Activated CD4-positive, alpha-beta memory T cell treated with anti-CD3 and anti-CD28 coated beads for 36 hours (primary cell): Measurements from ENCODE around the gene KCNJ8. TPM values are rescaled to one million over a fixed set of nuclear protein-coding genes. Genes with fewer than 3 reads are reported as not detected.
"Not testable (repeated sequence)": the region's sequence is repeated elsewhere in the genome, so short reads cannot be mapped to it uniquely, and the experiment has no call there.

Source experiments
- CTCF ChIA-PET: fragments of 350-600 bp; sonication (Branson Sonifier 250); formaldehyde crosslinking; loops from one replicate; lab custom pipeline; 2021; ENCODE audit warnings: antibody characterized with exemption, inconsistent platforms; lab: Charles Lee
- POLR2A ChIA-PET: fragments of 350-600 bp; sonication (Branson Sonifier 250); formaldehyde crosslinking; loops from one replicate; lab custom pipeline; 2021; ENCODE audit warnings: antibody characterized with exemption; lab: Charles Lee
- DNase-seq: peaks from one replicate; pipeline ENCODE4 v3.0.0-alpha.2; 2020
- H3K27ac Mint-ChIP-seq: one replicate; pipeline ENCODE4 v1.8.0; 2021; ENCODE audit warnings: mixed read lengths
- H3K27me3 Mint-ChIP-seq: one replicate; pipeline ENCODE4 v1.8.0; 2021; ENCODE audit warnings: mixed read lengths
- H3K36me3 Mint-ChIP-seq: one replicate; pipeline ENCODE4 v1.8.0; 2021; ENCODE audit warnings: mixed read lengths
- H3K4me1 Mint-ChIP-seq: one replicate; pipeline ENCODE4 v1.8.0; 2021; ENCODE audit warnings: low read depth, mixed read lengths
- H3K4me3 Mint-ChIP-seq: one replicate; pipeline ENCODE4 v1.8.0; 2021; ENCODE audit warnings: mild to moderate bottlenecking, mixed read lengths
- H3K9me3 Mint-ChIP-seq: one replicate; pipeline ENCODE4 v1.8.0; 2021; ENCODE audit warnings: mixed read lengths
- intact Hi-C: fragments of 100-400 bp; cut with micrococcal nuclease; formaldehyde crosslinking; loops from one replicate; pipeline ENCODE4 v1.15.1; 2023
- total RNA-seq, 2 experiments: library from RNA; stranded (reverse); gene quantifications; one replicate each; pipeline ENCODE4 v1.2.3, GENCODE V29; 2021

KCNJ8 gene
- total RNA-seq, 2 experiments from 2014 or later = not detected

GRCh38 chr12:21801522-21802288, 27.2 kb upstream of the KCNJ8 start:
- Mint-ChIP-seq H3K9me3 (no peaks in the 10 kb centered on the region), H3K36me3 (no peaks in the 10 kb centered on the region), H3K4me1 (no peaks in the 10 kb centered on the region), H3K27me3 (no peaks in the 10 kb centered on the region), H3K27ac (no peak overlapping the region), H3K4me3 (no peak overlapping the region)
- intact Hi-C loops = no loop called here
- CTCF ChIA-PET = no interaction called here
- DNase-seq = no peak
- POLR2A ChIA-PET = no interaction called here

DNA sequence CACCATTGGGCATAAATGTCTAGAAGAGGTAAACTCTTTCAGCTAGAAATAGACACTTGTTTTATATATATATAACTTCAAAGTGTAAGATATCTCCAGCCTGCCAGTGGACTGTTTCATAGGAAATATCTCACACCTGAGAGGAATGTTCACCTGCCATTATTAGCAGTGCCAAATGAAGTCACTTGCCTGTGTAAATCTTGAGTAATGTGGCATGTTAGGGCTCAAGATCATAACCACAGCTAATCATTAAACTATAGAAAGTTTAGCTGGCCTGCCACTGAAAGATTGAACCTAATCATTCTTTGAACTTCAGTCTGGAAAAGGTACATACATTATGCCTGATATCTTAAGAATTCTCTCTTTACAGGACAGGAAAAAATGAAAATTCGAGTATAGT, 25.5 kb upstream of the KCNJ8 start:
- H3K36me3 Mint-ChIP-seq = no peaks in the 10 kb centered on the region
- H3K4me3 Mint-ChIP-seq = no peak overlapping the region
- H3K27me3 Mint-ChIP-seq = no peaks in the 10 kb centered on the region
- no peaks in the 10 kb centered on the region for H3K9me3 Mint-ChIP-seq
- no peak overlapping the region for H3K27ac Mint-ChIP-seq
- ChIA-PET POLR2A (no interaction called here), CTCF (no interaction called here)
- intact Hi-C loops = no loop called here
- no peak for DNase-seq
- H3K4me1 Mint-ChIP-seq = no peaks in the 10 kb centered on the region

GRCh38 chr12:21797539-21797938, 23.0 kb upstream of the KCNJ8 start:
- Mint-ChIP-seq H3K27me3 (no peaks in the 10 kb centered on the region), H3K9me3 (no peaks in the 10 kb centered on the region), H3K27ac (no peak overlapping the region), H3K4me1 (no peaks in the 10 kb centered on the region), H3K4me3 (no peak overlapping the region), H3K36me3 (no peaks in the 10 kb centered on the region)
- intact Hi-C loops = no loop called here
- DNase-seq = no peak
- ChIA-PET CTCF (no interaction called here), POLR2A (no interaction called here)

GRCh38 chr12:21795648-21796328, 21.3 kb upstream of the KCNJ8 start:
- no peaks in the 10 kb centered on the region for H3K27me3 Mint-ChIP-seq
- ChIA-PET CTCF (no interaction called here), POLR2A (no interaction called here)
- no peak overlapping the region for H3K4me3 Mint-ChIP-seq
- DNase-seq = no peak
- H3K36me3 Mint-ChIP-seq = no peaks in the 10 kb centered on the region
- no peak overlapping the region for H3K27ac Mint-ChIP-seq
- H3K9me3 Mint-ChIP-seq = no peaks in the 10 kb centered on the region
- intact Hi-C loops = no loop called here
- no peaks in the 10 kb centered on the region for H3K4me1 Mint-ChIP-seq

DNA sequence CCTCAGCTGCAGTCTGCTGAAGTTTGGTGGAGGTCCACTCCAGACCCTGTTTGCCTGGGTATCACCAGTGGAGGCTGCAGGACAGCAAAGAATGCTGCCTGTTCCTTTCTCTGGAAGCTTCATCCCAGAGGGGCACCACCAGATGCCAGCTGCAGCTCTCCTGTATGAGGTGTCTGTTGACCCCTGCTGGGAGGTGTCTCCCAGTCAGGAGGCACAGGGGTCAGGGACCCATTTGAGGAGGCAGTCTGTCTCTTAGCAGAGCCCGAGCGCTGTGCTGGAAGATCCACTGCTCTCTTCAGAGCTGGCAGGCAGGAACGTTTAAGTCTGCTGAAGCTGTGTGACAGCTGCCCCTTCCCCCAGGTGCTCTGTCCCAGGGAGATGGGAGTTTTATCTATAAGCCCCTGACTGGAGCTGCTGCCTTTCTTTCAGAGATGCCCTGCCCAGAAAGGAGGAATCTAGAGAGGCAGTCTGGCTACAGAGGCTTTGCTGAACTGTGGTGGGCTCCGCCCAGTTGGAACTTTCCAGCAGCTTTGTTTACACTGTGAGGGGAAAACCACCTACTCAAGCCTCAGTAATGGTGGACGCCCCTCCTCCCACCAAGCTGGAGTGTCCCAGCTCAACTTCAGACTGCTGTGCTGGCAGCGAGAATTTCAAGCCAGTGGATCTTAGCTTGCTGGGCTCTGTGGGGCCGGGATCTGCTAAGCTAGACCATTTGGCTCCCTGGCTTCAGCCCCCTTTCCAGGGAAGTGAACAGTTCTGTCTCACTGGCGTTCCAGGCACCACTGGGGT, 20.5 kb upstream of the KCNJ8 start:
- H3K4me3 Mint-ChIP-seq, H3K4me1 Mint-ChIP-seq, H3K36me3 Mint-ChIP-seq, POLR2A ChIA-PET, H3K27me3 Mint-ChIP-seq, intact Hi-C loops, CTCF ChIA-PET, H3K9me3 Mint-ChIP-seq, DNase-seq, H3K27ac Mint-ChIP-seq: not testable (repeated sequence)

DNA sequence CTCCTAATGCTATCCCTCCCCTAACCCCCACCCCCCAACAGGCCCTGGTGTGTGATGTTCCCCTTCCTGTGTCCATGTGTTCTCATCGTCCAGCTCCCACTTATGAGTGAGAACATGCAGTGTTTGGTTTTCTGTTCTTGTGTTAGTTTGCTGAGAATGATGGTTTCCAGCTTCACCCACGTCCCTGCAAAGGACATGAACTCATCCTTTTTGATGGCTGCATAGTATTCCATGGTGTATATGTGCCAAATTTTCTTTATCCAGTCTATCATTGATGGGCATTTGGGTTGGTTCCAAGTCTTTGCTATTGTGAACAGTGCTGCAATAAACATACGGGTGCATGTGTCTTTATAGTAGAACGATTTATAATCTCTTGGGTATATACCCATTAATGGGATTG, 15.2 kb upstream of the KCNJ8 start:
- DNase-seq, H3K36me3 Mint-ChIP-seq, intact Hi-C loops, H3K4me3 Mint-ChIP-seq, POLR2A ChIA-PET, H3K27ac Mint-ChIP-seq, CTCF ChIA-PET, H3K4me1 Mint-ChIP-seq, H3K9me3 Mint-ChIP-seq, H3K27me3 Mint-ChIP-seq: not testable (repeated sequence)

DNA sequence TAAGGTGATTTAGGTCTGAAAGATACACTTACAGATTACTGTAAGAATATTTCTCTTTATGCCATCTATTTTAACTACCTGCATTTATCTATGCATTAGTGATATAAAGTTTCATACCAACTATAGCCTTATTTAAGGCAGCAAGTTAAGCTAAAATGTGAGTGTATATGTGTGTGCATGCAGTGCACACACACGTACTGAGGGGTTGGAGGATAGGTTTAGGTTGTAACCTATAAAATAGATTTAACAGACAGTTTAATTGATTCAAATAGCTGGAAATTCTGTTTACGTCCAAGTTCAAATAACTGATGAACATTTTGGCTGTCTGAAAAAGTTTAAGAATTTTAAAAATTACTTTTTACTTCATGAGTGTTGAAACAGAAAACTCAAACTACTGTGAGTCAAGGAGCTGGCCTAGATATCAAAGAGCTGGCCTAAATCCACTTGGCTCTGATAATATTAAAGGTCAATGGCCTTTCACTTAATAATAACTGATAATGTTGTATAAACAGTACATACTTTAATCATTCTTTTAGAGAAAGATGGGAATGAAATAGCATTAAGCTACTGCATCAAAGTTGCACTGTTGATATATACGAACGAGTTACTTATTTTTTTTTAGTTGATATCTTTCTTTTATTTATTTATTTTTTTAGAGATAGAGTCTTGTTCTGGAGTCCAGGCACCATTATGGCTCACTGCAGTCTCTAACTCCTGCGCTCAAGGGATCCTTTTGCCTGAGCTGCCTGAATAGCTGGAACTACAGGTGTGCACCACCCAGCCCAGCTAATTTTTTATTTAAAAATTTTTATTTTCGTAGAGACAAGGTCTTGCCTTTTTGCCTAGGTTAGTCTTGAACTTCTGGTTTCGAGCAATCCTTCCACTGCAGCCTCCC, 13.8 kb upstream of the KCNJ8 start:
- intact Hi-C loops = no loop called here
- H3K4me3 Mint-ChIP-seq = no peak overlapping the region
- no peaks in the 10 kb centered on the region for H3K27me3 Mint-ChIP-seq
- POLR2A ChIA-PET = no interaction called here
- no peak overlapping the region for H3K27ac Mint-ChIP-seq
- no peaks in the 10 kb centered on the region for H3K36me3 Mint-ChIP-seq
- no peak for DNase-seq
- H3K4me1 Mint-ChIP-seq = no peaks in the 10 kb centered on the region
- CTCF ChIA-PET = no interaction called here
- H3K9me3 Mint-ChIP-seq = peaks cover 2% of the 10 kb centered on the region

DNA sequence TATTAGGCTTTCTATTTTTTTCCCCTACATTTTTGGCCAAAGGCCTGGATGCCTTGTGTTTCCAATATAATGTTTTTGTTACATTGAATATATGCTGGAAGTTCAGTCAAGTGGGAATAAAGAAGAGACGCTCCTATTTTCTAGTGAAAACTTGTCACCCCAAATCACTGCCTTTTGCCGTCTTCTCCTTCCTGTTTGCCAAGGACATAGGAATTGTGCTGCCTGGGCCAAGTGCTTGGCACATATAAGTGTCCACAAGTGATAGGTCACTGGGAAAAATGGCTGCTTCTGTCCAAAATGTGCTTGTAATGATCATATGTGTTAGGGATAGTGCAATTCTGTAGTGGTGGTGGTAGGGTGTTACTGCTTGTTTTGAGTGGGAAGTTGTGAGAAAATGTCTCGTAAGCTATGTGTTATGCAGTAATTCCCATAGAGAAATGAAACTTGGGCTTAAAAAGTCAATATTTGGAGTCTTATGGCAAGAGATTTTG, 11.6 kb upstream of the KCNJ8 start:
- ChIA-PET POLR2A (no interaction called here), CTCF (interaction anchor here (0.7 kb wide), 1 partner anchor 1474 kb away, joined by 3 read pairs; no protein-coding TSS in a partner anchor)
- peaks cover 3% of the 10 kb centered on the region for H3K27me3 Mint-ChIP-seq
- no peak for DNase-seq
- intact Hi-C loops = no loop called here
- H3K4me3 Mint-ChIP-seq = no peak overlapping the region
- peaks cover 2% of the 10 kb centered on the region for H3K9me3 Mint-ChIP-seq
- H3K4me1 Mint-ChIP-seq = no peaks in the 10 kb centered on the region
- no peak overlapping the region for H3K27ac Mint-ChIP-seq
- no peaks in the 10 kb centered on the region for H3K36me3 Mint-ChIP-seq

DNA sequence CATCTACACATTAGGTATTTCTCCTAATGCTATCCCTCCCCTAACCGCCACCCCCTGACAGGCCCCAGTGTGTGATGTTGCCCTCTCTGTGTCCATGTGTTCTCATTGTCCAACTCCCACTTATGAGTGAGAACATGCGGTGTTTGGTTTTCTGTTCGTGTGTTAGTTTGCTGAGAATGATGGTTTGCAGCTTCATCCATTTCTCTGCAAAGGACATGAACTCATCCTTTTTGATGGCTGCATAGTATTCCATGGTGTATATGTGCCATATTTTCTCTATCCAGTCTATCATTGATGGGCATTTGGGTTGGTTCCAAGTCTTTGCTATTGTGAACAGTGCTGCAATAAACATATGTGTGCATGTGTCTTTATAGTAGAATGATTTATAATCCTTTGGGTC, 8.2 kb upstream of the KCNJ8 start:
- H3K4me1 Mint-ChIP-seq, H3K27ac Mint-ChIP-seq, CTCF ChIA-PET, H3K9me3 Mint-ChIP-seq, H3K4me3 Mint-ChIP-seq, DNase-seq, H3K36me3 Mint-ChIP-seq, POLR2A ChIA-PET, intact Hi-C loops: not testable (repeated sequence)
- H3K27me3 Mint-ChIP-seq = peaks cover 11% of the 10 kb centered on the region

GRCh38 chr12:21780786-21781185, 6.3 kb upstream of the KCNJ8 start:
- no peak for DNase-seq
- POLR2A ChIA-PET = no interaction called here
- Mint-ChIP-seq H3K27me3 (peaks cover 21% of the 10 kb centered on the region), H3K9me3 (no peaks in the 10 kb centered on the region), H3K36me3 (no peaks in the 10 kb centered on the region), H3K4me3 (no peak overlapping the region), H3K27ac (no peak overlapping the region), H3K4me1 (no peaks in the 10 kb centered on the region)
- CTCF ChIA-PET = no interaction called here
- intact Hi-C loops = no loop called here

DNA sequence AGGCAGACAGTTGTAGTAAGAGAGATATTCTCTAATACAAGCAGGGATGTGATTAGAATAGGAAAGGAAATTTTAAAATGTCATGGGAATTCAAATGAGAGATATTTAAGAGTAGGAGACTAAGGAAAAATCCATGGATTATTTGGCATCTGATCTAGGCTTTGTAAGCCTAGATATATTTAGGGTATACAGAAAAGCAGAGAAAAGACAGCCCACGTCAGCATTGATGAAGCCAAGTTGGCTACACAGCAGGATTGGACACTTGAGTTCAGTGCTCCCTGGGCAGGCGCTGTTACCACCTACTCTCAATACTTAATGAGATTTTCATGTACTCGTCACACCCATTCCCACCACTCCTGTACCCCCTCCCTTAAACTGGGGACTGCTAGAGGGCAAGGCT, 1.7 kb upstream of the KCNJ8 start:
- intact Hi-C loops = no loop called here
- H3K4me1 Mint-ChIP-seq = peaks cover 10% of the 10 kb centered on the region
- DNase-seq = no peak
- H3K9me3 Mint-ChIP-seq = no peaks in the 10 kb centered on the region
- H3K27me3 Mint-ChIP-seq = peaks cover 39% of the 10 kb centered on the region
- POLR2A ChIA-PET = no interaction called here
- CTCF ChIA-PET = no interaction called here
- no peak overlapping the region for H3K4me3 Mint-ChIP-seq
- H3K36me3 Mint-ChIP-seq = no peaks in the 10 kb centered on the region
- H3K27ac Mint-ChIP-seq = no peak overlapping the region
